Gastrocnemius medialis (tissue), 4 donors: ENCODE data around the gene SUN1. TPM values are rescaled to one million over a fixed set of nuclear protein-coding genes. Genes with fewer than 3 reads are reported as not detected.

Experiments
- ATAC-seq, 2 donors: fragments of 150-250 bp; one replicate each; pipeline ENCODE4 v1.9.1; 2016
- DNase-seq, 2 donors: peaks; one replicate each; pipeline ENCODE4 v3.0.0-alpha.2; 2019
- H3K27ac ChIP-seq, 4 donors: fragments of 200-600 bp; sonication (generic); 1 replicate in 1 of 4; 2 replicates in 3 of 4; pipeline ENCODE4 v1.5.1; 2016 to 2018; ENCODE audit warnings: mild to moderate bottlenecking in 2 of 4, moderate library complexity in 1 of 4
- H3K27me3 ChIP-seq, 3 donors: fragments of 200-600 bp; sonication (generic) in 2 of 3; 1 replicate in 1 of 3; 2 replicates in 2 of 3; pipeline versions ENCODE4 v1.5.1 to v1.6.0; 2016 to 2019; ENCODE audit warnings: mild to moderate bottlenecking in 1 of 3, moderate library complexity in 1 of 3
- H3K36me3 ChIP-seq, 2 donors: fragments of 200-600 bp; sonication (generic) in 1 of 2; one replicate each; pipeline ENCODE4 v1.5.1; 2017 to 2018
- H3K4me1 ChIP-seq, 2 donors: fragments of 200-600 bp; sonication (generic) in 1 of 2; one replicate each; pipeline ENCODE4 v1.5.1; 2016 to 2017; ENCODE audit warnings: mild to moderate bottlenecking in 2 of 2
- H3K4me3 ChIP-seq, 4 donors: fragments of 200-600 bp; sonication (generic) in 3 of 4; 1 replicate in 1 of 4; 2 replicates in 3 of 4; pipeline ENCODE4 v1.5.1; 2016 to 2019; ENCODE audit warnings: mild to moderate bottlenecking in 2 of 4
- H3K9me3 ChIP-seq, 3 donors: fragments of 200-600 bp; sonication (generic) in 2 of 3; 1 replicate in 1 of 3; 2 replicates in 2 of 3; pipeline ENCODE4 v1.5.1; 2016 to 2019
- POLR2A ChIP-seq, 2 donors: fragments of 450-650 bp; IDR thresholded peaks; one replicate each; pipeline ENCODE4 v1.6.1; 2017; ENCODE audit warnings: antibody characterized with exemption in 2 of 2, mild to moderate bottlenecking in 2 of 2, moderate library complexity in 2 of 2
- in situ Hi-C, 4 donors: fragments of 200-750 bp; cut with MboI; loops; one replicate each; pipeline versions ENCODE4 v1.15.0 to v1.8.0; 2017; ENCODE audit warnings: low sequenced_read_pairs in 4 of 4
- intact Hi-C: fragments of 100-400 bp; cut with DNase I; formaldehyde crosslinking; loops from one replicate; pipeline ENCODE4 v1.15.1; 2023; ENCODE audit warnings: low total_unique reads
- total RNA-seq, 4 donors: library from RNA; depleted of rRNA; stranded (reverse); fragments of >200 nt; gene quantifications; one replicate each; pipeline versions ENCODE4 v1.1.0 to v1.2.3, GENCODE V29; 2016
- TF ChIP-seq, protein P1 (sequence below), 5 experiments: fragments of 450-650 bp in 3 of 5; fragments of 200-600 bp in 2 of 5; sonication (generic) in 2 of 5; IDR thresholded peaks in 4 of 5; conservative IDR thresholded peaks in 1 of 5; 1 replicate in 4 of 5; 2 replicates in 1 of 5; pipeline ENCODE4 v1.5.1; 2016 to 2019; ENCODE audit warnings: antibody characterized with exemption in 5 of 5, mild to moderate bottlenecking in 3 of 5, moderate library complexity in 3 of 5

The SUN1 gene
- total RNA-seq, 4 donors from 2014 or later: 112 to 154 (median 132) TPM

DNA sequence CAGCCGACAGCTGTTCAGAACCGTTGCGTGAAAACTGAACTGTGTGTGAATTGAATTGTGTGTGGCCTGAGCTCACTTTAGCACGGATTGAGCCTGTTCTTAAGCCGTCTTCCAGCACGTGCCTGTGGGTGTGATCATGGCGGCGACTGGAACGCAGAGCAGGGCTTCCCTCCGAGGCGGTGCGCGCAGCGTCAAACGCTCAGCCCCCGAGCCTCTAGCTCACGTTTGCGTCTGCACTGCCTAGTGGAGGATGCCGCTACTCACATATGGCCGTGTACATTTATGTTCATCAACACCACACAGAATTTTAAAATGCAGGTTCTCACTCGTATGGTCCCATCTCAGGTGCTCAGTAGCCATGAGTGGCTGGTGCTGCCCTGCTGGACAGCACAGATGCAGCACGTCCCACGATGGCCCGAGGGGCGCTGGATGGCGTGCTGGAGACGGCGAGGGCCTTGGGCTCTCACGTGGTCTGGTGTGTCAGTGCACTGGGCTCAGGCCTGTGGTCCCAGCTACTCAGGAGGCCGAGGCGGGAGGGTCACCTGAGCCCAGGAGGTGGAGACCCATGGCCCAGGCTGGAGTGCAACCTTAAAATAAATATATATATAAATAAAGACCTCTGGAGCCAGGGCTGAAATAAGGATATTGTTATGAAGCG, 22.0 kb downstream of the SUN1 start:
- intact Hi-C loops: no loop called here
- in situ Hi-C loops: no loop called here
- Histone ChIP-seq H3K36me3 (peaks cover 0 to 78% of the 10 kb centered on the region in 2 donors), H3K27ac (no peak overlapping the region), H3K9me3 (no peaks in the 10 kb centered on the region), H3K4me1 (peaks cover 9 to 22% of the 10 kb centered on the region in 2 donors), H3K4me3 (no peak overlapping the region), H3K27me3 (no peaks in the 10 kb centered on the region)
- TF ChIP-seq, protein P1, sequence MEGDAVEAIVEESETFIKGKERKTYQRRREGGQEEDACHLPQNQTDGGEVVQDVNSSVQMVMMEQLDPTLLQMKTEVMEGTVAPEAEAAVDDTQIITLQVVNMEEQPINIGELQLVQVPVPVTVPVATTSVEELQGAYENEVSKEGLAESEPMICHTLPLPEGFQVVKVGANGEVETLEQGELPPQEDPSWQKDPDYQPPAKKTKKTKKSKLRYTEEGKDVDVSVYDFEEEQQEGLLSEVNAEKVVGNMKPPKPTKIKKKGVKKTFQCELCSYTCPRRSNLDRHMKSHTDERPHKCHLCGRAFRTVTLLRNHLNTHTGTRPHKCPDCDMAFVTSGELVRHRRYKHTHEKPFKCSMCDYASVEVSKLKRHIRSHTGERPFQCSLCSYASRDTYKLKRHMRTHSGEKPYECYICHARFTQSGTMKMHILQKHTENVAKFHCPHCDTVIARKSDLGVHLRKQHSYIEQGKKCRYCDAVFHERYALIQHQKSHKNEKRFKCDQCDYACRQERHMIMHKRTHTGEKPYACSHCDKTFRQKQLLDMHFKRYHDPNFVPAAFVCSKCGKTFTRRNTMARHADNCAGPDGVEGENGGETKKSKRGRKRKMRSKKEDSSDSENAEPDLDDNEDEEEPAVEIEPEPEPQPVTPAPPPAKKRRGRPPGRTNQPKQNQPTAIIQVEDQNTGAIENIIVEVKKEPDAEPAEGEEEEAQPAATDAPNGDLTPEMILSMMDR (IDR thresholded peaks at IDR 0.05 in 4 of 5, conservative IDR thresholded peaks at IDR 0.05 in 1 of 5): no peak
- no peak for TF ChIP-seq POLR2A (IDR thresholded peaks at IDR 0.05)
- DNase-seq (no peak), ATAC-seq (no peak)

DNA sequence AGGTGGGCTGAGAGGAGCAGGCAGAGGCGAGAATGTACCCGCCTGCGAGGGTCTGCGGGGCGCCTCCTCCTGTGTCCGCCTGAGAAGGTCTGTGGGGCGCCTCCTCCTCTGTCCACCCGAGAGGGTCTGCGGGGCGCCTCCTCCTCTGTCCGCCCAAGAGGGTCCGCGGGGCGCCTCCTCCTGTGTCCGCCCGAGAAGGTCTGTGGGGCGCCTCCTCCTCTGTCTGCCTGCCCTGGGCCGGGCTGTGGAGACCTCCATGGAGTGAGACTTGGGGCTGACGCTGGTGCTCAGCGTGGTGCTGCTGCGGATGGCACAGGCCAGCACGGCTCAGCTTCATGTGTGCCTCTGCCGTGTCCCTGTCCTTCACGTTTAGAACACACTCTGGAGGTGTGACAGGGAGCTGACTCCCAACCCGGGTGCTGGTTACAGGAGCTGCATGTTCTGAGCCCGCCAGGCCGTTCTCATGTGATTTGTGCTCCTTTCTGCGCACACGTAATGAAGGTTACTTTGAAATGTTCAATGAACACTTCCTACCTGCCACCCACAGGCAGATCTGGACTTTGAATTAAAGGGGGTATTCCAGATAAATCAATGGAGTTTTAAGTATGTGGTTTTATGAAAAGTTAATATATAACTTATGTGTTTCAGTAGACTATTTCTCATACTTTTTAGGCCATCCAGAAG, 23.6 kb downstream of the SUN1 start:
- no peak for DNase-seq
- intact Hi-C loops: no loop called here

DNA sequence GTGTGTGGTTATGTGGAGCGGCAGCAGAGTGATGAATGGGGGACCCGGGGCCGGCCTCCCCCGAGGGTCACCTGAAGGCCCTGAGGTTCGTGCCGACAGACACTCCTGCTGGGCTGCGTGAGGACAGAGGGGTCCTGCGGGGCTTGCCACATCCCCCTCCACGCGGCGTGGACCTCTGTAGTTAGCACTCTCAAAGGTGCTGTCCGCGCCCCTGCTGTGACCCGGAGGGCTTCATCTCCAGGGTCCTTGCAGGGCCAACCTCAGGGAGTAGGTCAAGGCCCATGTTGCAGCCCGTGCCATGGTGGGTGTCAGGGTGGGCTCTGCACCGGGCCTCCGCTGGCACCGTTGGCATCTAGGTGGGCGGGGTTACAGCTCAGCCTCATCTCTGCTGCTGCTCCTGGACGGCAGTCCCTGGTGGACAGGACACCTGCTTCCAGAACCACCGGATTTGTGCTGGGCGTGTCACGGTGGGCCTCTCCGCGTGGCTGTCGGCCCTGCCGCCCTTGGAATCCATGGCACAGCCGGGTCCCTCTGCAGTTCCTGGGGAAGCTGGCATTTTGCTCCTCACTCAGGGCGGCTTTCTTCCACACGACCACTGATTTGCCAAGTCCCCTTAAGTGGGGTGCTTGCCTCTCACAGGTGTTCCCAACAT, 24.3 kb downstream of the SUN1 start:
- Histone ChIP-seq H3K36me3 (peaks cover 0 to 90% of the 10 kb centered on the region in 2 donors), H3K27me3 (no peaks in the 10 kb centered on the region), H3K4me1 (peaks cover under 1 to 13% of the 10 kb centered on the region in 2 donors), H3K9me3 (no peaks in the 10 kb centered on the region), H3K4me3 (no peak overlapping the region), H3K27ac (peak overlapping the region in 1 of 4 donors; percentile 52)
- no peak for TF ChIP-seq POLR2A (IDR thresholded peaks at IDR 0.05)
- TF ChIP-seq, protein P1 (IDR thresholded peaks at IDR 0.05 in 4 of 5, conservative IDR thresholded peaks at IDR 0.05 in 1 of 5): no peak
- in situ Hi-C loops: no loop called here
- intact Hi-C loops: no loop called here
- DNase-seq (no peak), ATAC-seq (no peak)

More for the DNA sequence above, 23.6 kb downstream of the SUN1 start:
- in situ Hi-C loops: no loop called here
- no peak overlapping the region for H3K4me3 ChIP-seq
- H3K4me1 ChIP-seq: peaks cover 8 to 20% of the 10 kb centered on the region in 2 donors
- peaks cover 0 to 83% of the 10 kb centered on the region in 2 donors for H3K36me3 ChIP-seq
- H3K27ac ChIP-seq: no peak overlapping the region
- H3K9me3 ChIP-seq: no peaks in the 10 kb centered on the region
- H3K27me3 ChIP-seq: no peaks in the 10 kb centered on the region
- ATAC-seq: no peak
- TF ChIP-seq POLR2A (IDR thresholded peaks at IDR 0.05): no peak
- TF ChIP-seq, protein P1 (IDR thresholded peaks at IDR 0.05 in 4 of 5, conservative IDR thresholded peaks at IDR 0.05 in 1 of 5): no peak

DNA sequence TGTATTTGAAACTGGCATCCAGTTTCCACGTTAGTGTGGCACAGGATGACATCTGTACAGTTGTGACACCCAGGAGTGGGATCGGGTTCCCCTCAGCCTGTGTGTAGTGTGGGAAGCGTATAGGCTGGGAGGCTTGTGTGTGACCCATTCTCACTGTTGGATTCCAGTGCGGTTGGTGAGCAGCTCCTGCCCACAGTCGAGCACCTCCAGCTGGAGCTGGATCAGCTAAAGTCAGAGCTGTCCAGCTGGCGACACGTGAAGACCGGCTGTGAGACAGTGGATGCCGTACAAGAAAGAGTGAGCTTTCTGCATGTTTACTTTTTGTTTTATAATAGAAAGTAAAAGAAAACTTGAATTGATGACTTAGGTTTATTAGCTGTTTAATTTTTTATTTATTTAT, 25.4 kb downstream of the SUN1 start:
- ATAC-seq (peak; percentile 65 to 83), DNase-seq (peak in 1 of 2 donors; percentile 34)
- no peaks in the 10 kb centered on the region for H3K9me3 ChIP-seq
- in situ Hi-C loops (no loop called here), intact Hi-C loops (no loop called here)
- no peak for TF ChIP-seq POLR2A (IDR thresholded peaks at IDR 0.05)
- TF ChIP-seq, protein P1 (IDR thresholded peaks at IDR 0.05 in 4 of 5, conservative IDR thresholded peaks at IDR 0.05 in 1 of 5): no peak
- no peaks in the 10 kb centered on the region for H3K27me3 ChIP-seq
- H3K36me3 ChIP-seq: peaks cover 0 to 95% of the 10 kb centered on the region in 2 donors
- peak overlapping the region in 3 of 4 donors; percentile 26 to 53 (median 52) for H3K27ac ChIP-seq
- peaks cover 0 to 12% of the 10 kb centered on the region in 2 donors for H3K4me1 ChIP-seq
- H3K4me3 ChIP-seq: no peak overlapping the region
